ENCODE data around the gene KRR1. TPM values are rescaled to one million over a fixed set of nuclear protein-coding genes. Genes with fewer than 3 reads are reported as not detected.

Gene KRR1
- total and polyA plus RNA-seq, 2 experiments from 2014 or later: 55.7 to 120 TPM

DNA sequence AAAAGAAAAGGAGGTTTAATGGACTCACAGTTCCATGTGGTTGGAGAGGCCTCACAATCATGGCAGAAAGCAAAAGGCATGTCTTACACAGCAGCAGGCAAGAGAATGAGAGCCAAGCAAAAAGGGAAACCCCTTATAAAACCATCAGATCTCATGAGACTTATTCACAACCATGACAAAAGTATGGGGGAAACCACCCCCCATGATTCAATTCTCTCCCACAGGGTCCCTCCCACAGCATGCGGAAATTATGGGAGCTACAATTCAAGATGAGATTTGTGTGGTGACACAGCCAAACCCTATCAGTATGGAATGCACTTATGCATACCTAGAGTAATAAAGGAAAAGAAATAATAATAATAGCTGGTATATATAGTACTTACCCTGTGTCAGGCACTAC is 35.3 kb downstream of the KRR1 start:
- no peak overlapping the region for H3K27ac Mint-ChIP-seq
- H3K9me3 Mint-ChIP-seq: no peaks in the 10 kb centered on the region
- H3K36me3 Mint-ChIP-seq (ENCODE audit: low read depth): no peaks in the 10 kb centered on the region
- TF ChIP-seq ZNF114 (CRISPR knock-in tag; IDR thresholded peaks at IDR 0.05) (no peak), EZH2phosphoT487 (IDR thresholded peaks at IDR 0.05; ENCODE audit: unreplicated experiment) (no peak), EZH2 (IDR thresholded peaks at IDR 0.05; ENCODE audit: low read depth, unreplicated experiment) (no peak), STAT1 (IDR thresholded peaks at IDR 0.05; ENCODE audit: unreplicated experiment) (no peak), POLR2AphosphoS5 (IDR thresholded peaks at IDR 0.05; ENCODE audit: low read depth) (no peak), NANOG (IDR thresholded peaks at IDR 0.05; ENCODE audit: borderline replicate concordance) (no peak), CREB1 (CRISPR knock-in tag; IDR thresholded peaks at IDR 0.05; ENCODE audit: low read depth) (no peak), ZNF331 (CRISPR knock-in tag; IDR thresholded peaks at IDR 0.05; ENCODE audit: low read depth) (no peak)
- TF ChIP-seq, protein P1, sequence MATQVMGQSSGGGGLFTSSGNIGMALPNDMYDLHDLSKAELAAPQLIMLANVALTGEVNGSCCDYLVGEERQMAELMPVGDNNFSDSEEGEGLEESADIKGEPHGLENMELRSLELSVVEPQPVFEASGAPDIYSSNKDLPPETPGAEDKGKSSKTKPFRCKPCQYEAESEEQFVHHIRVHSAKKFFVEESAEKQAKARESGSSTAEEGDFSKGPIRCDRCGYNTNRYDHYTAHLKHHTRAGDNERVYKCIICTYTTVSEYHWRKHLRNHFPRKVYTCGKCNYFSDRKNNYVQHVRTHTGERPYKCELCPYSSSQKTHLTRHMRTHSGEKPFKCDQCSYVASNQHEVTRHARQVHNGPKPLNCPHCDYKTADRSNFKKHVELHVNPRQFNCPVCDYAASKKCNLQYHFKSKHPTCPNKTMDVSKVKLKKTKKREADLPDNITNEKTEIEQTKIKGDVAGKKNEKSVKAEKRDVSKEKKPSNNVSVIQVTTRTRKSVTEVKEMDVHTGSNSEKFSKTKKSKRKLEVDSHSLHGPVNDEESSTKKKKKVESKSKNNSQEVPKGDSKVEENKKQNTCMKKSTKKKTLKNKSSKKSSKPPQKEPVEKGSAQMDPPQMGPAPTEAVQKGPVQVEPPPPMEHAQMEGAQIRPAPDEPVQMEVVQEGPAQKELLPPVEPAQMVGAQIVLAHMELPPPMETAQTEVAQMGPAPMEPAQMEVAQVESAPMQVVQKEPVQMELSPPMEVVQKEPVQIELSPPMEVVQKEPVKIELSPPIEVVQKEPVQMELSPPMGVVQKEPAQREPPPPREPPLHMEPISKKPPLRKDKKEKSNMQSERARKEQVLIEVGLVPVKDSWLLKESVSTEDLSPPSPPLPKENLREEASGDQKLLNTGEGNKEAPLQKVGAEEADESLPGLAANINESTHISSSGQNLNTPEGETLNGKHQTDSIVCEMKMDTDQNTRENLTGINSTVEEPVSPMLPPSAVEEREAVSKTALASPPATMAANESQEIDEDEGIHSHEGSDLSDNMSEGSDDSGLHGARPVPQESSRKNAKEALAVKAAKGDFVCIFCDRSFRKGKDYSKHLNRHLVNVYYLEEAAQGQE (IDR thresholded peaks at IDR 0.05; ENCODE audit: unreplicated experiment): no peak
- TF ChIP-seq, protein P2, sequence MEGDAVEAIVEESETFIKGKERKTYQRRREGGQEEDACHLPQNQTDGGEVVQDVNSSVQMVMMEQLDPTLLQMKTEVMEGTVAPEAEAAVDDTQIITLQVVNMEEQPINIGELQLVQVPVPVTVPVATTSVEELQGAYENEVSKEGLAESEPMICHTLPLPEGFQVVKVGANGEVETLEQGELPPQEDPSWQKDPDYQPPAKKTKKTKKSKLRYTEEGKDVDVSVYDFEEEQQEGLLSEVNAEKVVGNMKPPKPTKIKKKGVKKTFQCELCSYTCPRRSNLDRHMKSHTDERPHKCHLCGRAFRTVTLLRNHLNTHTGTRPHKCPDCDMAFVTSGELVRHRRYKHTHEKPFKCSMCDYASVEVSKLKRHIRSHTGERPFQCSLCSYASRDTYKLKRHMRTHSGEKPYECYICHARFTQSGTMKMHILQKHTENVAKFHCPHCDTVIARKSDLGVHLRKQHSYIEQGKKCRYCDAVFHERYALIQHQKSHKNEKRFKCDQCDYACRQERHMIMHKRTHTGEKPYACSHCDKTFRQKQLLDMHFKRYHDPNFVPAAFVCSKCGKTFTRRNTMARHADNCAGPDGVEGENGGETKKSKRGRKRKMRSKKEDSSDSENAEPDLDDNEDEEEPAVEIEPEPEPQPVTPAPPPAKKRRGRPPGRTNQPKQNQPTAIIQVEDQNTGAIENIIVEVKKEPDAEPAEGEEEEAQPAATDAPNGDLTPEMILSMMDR (conservative IDR thresholded peaks at IDR 0.05; ENCODE audit: low read depth in 2 of 2): no peak
- Histone ChIP-seq H3K9me2 (ENCODE audit: insufficient read depth) (no peaks in the 10 kb centered on the region; the same call in none of the 2 replicates), H3K79me2 (replicated peaks; ENCODE audit: insufficient read depth) (no peaks in the 10 kb centered on the region), H3K4me3 (no peak overlapping the region), H3K27ac (ENCODE audit: low read depth) (no peak overlapping the region), H3F3A (replicated peaks; ENCODE audit: low read depth) (no peaks in the 10 kb centered on the region), H3K27me3 (ENCODE audit: insufficient read depth) (no peaks in the 10 kb centered on the region), H3K36me3 (ENCODE audit: insufficient read depth) (no peaks in the 10 kb centered on the region), H3K4me2 (no peak overlapping the region), H2AFZ (no peak overlapping the region), H4K20me1 (replicated peaks; ENCODE audit: insufficient read depth) (no peaks in the 10 kb centered on the region), H3K4me1 (ENCODE audit: insufficient read depth) (peaks cover 9% of the 10 kb centered on the region; the same call in 1 of the 2 replicates)
- no peaks in the 10 kb centered on the region for H3K27me3 Mint-ChIP-seq (ENCODE audit: insufficient read depth, low read depth, poor library complexity)
- DNase-seq (ENCODE audit: low spot score) (no peak), ATAC-seq (no peak)
- H3K4me1 Mint-ChIP-seq: peaks cover 12% of the 10 kb centered on the region
- H3K4me3 Mint-ChIP-seq: no peak overlapping the region

DNA sequence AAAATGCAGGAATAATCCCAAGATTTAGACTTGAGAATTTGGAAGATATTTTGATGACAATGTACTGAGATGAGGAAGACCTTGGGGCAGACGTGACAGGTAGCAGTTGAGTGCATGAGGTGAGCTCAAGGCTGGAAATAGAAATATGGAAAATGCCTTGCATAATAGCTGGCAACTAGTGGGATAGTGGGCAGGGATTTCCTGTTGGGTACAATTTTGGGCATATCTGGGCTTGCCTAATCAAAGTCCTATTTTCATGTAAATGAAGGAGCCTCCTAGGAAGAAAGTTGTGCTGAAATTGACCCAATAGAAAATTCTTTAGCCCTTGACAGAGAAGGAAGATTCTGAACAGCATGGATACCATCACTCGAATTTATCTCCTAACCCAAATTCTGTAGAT is 37.3 kb downstream of the KRR1 start:
- H3K4me3 ChIP-seq: no peak overlapping the region
- H2AFZ ChIP-seq: peak overlapping the region; percentile 21; the same call in 1 of the 2 replicates
- H3K27ac ChIP-seq (ENCODE audit: low read depth): no peak overlapping the region
- Mint-ChIP-seq H3K27ac (no peak overlapping the region), H3K36me3 (ENCODE audit: low read depth) (no peaks in the 10 kb centered on the region), H3K4me1 (peaks cover 13% of the 10 kb centered on the region), H3K4me3 (no peak overlapping the region), H3K27me3 (ENCODE audit: insufficient read depth, low read depth, poor library complexity) (no peaks in the 10 kb centered on the region), H3K9me3 (no peaks in the 10 kb centered on the region)
- peaks cover 9% of the 10 kb centered on the region; the same call in 1 of the 2 replicates for H3K4me1 ChIP-seq (ENCODE audit: insufficient read depth)
- no peaks in the 10 kb centered on the region; the same call in none of the 2 replicates for H3K9me2 ChIP-seq (ENCODE audit: insufficient read depth)
- peak overlapping the region; percentile 40; the same call in 1 of the 2 replicates for H3K4me2 ChIP-seq
- no peaks in the 10 kb centered on the region for H4K20me1 ChIP-seq (replicated peaks; ENCODE audit: insufficient read depth)
- ATAC-seq: no peak
- no peak for DNase-seq (ENCODE audit: low spot score)
- no peaks in the 10 kb centered on the region for H3F3A ChIP-seq (replicated peaks; ENCODE audit: low read depth)
- no peaks in the 10 kb centered on the region for H3K79me2 ChIP-seq (replicated peaks; ENCODE audit: insufficient read depth)
- no peaks in the 10 kb centered on the region for H3K36me3 ChIP-seq (ENCODE audit: insufficient read depth)
- no peaks in the 10 kb centered on the region for H3K27me3 ChIP-seq (ENCODE audit: insufficient read depth)
- no peak for TF ChIP-seq ZNF114 (CRISPR knock-in tag; IDR thresholded peaks at IDR 0.05)
- no peak for TF ChIP-seq CREB1 (CRISPR knock-in tag; IDR thresholded peaks at IDR 0.05; ENCODE audit: low read depth)
- no peak for TF ChIP-seq EZH2phosphoT487 (IDR thresholded peaks at IDR 0.05; ENCODE audit: unreplicated experiment)
- TF ChIP-seq, protein P3, sequence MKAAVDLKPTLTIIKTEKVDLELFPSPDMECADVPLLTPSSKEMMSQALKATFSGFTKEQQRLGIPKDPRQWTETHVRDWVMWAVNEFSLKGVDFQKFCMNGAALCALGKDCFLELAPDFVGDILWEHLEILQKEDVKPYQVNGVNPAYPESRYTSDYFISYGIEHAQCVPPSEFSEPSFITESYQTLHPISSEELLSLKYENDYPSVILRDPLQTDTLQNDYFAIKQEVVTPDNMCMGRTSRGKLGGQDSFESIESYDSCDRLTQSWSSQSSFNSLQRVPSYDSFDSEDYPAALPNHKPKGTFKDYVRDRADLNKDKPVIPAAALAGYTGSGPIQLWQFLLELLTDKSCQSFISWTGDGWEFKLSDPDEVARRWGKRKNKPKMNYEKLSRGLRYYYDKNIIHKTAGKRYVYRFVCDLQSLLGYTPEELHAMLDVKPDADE (IDR thresholded peaks at IDR 0.05): no peak
- no peak for TF ChIP-seq EZH2 (IDR thresholded peaks at IDR 0.05; ENCODE audit: low read depth, unreplicated experiment)
- no peak for TF ChIP-seq STAT1 (IDR thresholded peaks at IDR 0.05; ENCODE audit: unreplicated experiment)
- no peak for TF ChIP-seq JUNB (IDR thresholded peaks at IDR 0.05; ENCODE audit: unreplicated experiment)
